ENCODE results near the gene CCDC124.

- TF ChIP-seq, protein P1, sequence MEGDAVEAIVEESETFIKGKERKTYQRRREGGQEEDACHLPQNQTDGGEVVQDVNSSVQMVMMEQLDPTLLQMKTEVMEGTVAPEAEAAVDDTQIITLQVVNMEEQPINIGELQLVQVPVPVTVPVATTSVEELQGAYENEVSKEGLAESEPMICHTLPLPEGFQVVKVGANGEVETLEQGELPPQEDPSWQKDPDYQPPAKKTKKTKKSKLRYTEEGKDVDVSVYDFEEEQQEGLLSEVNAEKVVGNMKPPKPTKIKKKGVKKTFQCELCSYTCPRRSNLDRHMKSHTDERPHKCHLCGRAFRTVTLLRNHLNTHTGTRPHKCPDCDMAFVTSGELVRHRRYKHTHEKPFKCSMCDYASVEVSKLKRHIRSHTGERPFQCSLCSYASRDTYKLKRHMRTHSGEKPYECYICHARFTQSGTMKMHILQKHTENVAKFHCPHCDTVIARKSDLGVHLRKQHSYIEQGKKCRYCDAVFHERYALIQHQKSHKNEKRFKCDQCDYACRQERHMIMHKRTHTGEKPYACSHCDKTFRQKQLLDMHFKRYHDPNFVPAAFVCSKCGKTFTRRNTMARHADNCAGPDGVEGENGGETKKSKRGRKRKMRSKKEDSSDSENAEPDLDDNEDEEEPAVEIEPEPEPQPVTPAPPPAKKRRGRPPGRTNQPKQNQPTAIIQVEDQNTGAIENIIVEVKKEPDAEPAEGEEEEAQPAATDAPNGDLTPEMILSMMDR (conservative IDR thresholded peaks at IDR 0.05) = no peak
- TF ChIP-seq ZFX (IDR thresholded peaks at IDR 0.05) = no peak
Observed at GRCh38 chr19:17947815-17948513, 15.1 kb downstream of the CCDC124 start.
